Left ventricle myocardium inferior (tissue), 1 donor: Measurements from ENCODE around the gene CACNA1C. TPM values are rescaled to one million over a fixed set of nuclear protein-coding genes. Genes with fewer than 3 reads are reported as not detected.

Experiments
- DNase-seq: peaks from one replicate; pipeline ENCODE4 v3.0.0-alpha.2; 2020
- H3K27ac ChIP-seq: fragments of 200-600 bp; replicated peaks from 2 replicates; pipeline ENCODE4 v1.8.0; 2021
- H3K27me3 ChIP-seq: fragments of 200-600 bp; 2 replicates; pipeline ENCODE4 v1.8.0; 2021; ENCODE audit warnings: low read depth
- H3K36me3 ChIP-seq: fragments of 200-600 bp; 2 replicates; pipeline ENCODE4 v1.8.0; 2021
- H3K4me1 ChIP-seq: fragments of 200-600 bp; 2 replicates; pipeline ENCODE4 v1.8.0; 2021
- H3K4me3 ChIP-seq: fragments of 200-600 bp; 2 replicates; pipeline ENCODE4 v1.8.0; 2021; ENCODE audit warnings: mild to moderate bottlenecking, moderate library complexity
- H3K9me3 ChIP-seq: fragments of 200-600 bp; replicated peaks from 2 replicates; pipeline ENCODE4 v1.8.0; 2021
- intact Hi-C: fragments of 100-400 bp; cut with micrococcal nuclease; formaldehyde crosslinking; loops from one replicate; pipeline ENCODE4 v1.11.0; 2022
- total RNA-seq: library from RNA; stranded (reverse); fragmentation: NEBNext Ultra II Directional; extraction: Animal tissue kit (Norgen Biotek cat#: 25700); gene quantifications from one replicate; pipeline ENCODE4 v1.2.1, GENCODE V29; 2021
- TF ChIP-seq, protein P1 (sequence below): fragments of 200-600 bp; IDR thresholded peaks from 2 replicates; pipeline ENCODE4 v1.8.0; 2021; ENCODE audit warnings: antibody characterized with exemption, mild to moderate bottlenecking, borderline replicate concordance
- donor health status: DM: no; HTN: yes; CAD: no; lungs with severe emphysema.

The CACNA1C gene
- total RNA-seq, 1 donor from 2014 or later: 137 TPM

DNA sequence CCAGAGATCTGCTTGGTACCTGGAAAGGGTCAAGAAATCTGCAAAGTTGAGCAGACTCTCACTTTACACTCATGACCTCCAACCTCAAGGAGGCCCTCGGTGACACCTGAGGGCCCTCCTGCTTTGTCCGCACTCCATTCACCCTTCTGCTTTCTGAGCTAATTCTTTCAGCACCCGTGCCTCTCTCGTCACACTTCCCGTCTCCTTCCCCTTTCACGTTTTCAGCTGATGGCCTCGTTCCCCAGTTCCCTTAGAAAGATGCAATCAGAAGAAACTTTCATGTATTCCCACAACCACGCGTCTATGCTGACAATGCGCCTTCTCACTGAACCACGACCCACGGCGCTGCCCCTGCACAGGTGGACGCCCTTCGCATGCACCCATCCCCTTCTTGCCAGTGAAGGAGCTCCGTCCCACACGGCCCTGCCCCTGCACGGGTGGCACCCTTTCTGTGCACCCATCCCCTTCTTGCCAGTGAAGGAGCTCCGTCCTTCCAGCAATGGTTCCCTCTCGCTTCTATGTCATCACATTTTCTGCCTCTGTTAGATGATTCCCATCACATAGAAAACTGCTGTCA lies 401.9 kb downstream of the CACNA1C start:
- intact Hi-C loops: no loop called here
- Histone ChIP-seq H3K27ac (no peak overlapping the region), H3K4me1 (peaks cover 77% of the 10 kb centered on the region), H3K36me3 (peaks cover 17% of the 10 kb centered on the region), H3K9me3 (no peaks in the 10 kb centered on the region), H3K27me3 (no peaks in the 10 kb centered on the region), H3K4me3 (no peak overlapping the region)
- TF ChIP-seq, protein P1, sequence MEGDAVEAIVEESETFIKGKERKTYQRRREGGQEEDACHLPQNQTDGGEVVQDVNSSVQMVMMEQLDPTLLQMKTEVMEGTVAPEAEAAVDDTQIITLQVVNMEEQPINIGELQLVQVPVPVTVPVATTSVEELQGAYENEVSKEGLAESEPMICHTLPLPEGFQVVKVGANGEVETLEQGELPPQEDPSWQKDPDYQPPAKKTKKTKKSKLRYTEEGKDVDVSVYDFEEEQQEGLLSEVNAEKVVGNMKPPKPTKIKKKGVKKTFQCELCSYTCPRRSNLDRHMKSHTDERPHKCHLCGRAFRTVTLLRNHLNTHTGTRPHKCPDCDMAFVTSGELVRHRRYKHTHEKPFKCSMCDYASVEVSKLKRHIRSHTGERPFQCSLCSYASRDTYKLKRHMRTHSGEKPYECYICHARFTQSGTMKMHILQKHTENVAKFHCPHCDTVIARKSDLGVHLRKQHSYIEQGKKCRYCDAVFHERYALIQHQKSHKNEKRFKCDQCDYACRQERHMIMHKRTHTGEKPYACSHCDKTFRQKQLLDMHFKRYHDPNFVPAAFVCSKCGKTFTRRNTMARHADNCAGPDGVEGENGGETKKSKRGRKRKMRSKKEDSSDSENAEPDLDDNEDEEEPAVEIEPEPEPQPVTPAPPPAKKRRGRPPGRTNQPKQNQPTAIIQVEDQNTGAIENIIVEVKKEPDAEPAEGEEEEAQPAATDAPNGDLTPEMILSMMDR: no peak
- no peak for DNase-seq

GRCh38 chr12:2455410-2455809 lies 402.6 kb downstream of the CACNA1C start:
- Histone ChIP-seq H3K27ac (peak overlapping the region; percentile 89), H3K4me3 (no peak overlapping the region), H3K4me1 (peaks cover 73% of the 10 kb centered on the region), H3K36me3 (peaks cover 24% of the 10 kb centered on the region), H3K27me3 (no peaks in the 10 kb centered on the region), H3K9me3 (no peaks in the 10 kb centered on the region)
- DNase-seq: no peak
- intact Hi-C loops: no loop called here
- TF ChIP-seq, protein P1: no peak

GRCh38 chr12:2456122-2456812 lies 403.5 kb downstream of the CACNA1C start:
- intact Hi-C loops: no loop called here
- no peak overlapping the region for H3K4me3 ChIP-seq
- TF ChIP-seq, protein P1: no peak
- DNase-seq: no peak
- no peaks in the 10 kb centered on the region for H3K9me3 ChIP-seq
- peak overlapping the region; percentile 89 for H3K27ac ChIP-seq
- peaks cover 65% of the 10 kb centered on the region for H3K4me1 ChIP-seq
- peaks cover 32% of the 10 kb centered on the region for H3K36me3 ChIP-seq
- no peaks in the 10 kb centered on the region for H3K27me3 ChIP-seq

- intact Hi-C loops: no loop called here
- Histone ChIP-seq H3K4me3 (no peak overlapping the region), H3K27me3 (no peaks in the 10 kb centered on the region), H3K4me1 (peaks cover 59% of the 10 kb centered on the region), H3K9me3 (no peaks in the 10 kb centered on the region), H3K36me3 (peaks cover 37% of the 10 kb centered on the region), H3K27ac (peak overlapping the region; percentile 89)
- no peak for DNase-seq
- TF ChIP-seq, protein P1: no peak
Observed at GRCh38 chr12:2456813-2457186, 404.0 kb downstream of the CACNA1C start.

DNA sequence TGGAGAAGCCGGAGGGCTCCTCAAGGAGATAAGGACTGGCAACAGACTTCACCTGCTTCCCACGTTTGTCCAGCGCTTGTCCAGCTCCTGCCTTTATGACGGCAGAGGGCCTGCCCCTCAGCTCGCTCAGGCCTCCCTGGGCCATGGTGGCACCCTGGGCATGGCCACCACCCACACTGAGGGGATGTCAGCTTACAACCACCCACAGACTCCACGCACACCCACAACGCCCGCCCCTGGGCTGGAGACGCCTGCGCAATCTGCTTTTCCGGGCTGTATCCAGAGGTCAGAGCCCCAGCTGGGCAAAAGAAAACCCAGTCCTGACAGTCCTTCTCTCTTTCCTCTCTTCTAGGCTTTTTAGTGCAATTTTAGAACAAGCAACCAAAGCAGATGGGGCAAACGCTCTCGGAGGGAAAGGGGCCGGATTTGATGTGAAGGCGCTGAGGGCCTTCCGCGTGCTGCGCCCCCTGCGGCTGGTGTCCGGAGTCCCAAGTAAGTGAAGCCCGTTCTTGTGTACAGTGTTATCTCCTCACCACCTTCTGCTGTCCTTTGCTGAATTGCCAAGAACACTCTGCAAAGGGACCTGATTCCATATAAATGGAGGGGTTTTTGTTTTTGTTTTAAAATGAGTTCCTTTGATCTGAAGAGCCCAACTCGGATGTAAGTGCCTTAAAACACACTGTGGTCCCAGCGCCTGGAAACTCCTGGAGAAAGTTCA lies 404.6 kb downstream of the CACNA1C start:
- Histone ChIP-seq H3K9me3 (no peaks in the 10 kb centered on the region), H3K27ac (peak overlapping the region; percentile 89), H3K4me3 (no peak overlapping the region), H3K4me1 (peaks cover 57% of the 10 kb centered on the region), H3K27me3 (no peaks in the 10 kb centered on the region), H3K36me3 (peaks cover 43% of the 10 kb centered on the region)
- TF ChIP-seq, protein P1: no peak
- DNase-seq: no peak
- intact Hi-C loops: no loop called here
